ENCODE measurements around the gene HMGXB4.
A peak's percentile ranks its signal among the peaks of the same experiment; 100 is the strongest.

The HMGXB4 gene

DNA sequence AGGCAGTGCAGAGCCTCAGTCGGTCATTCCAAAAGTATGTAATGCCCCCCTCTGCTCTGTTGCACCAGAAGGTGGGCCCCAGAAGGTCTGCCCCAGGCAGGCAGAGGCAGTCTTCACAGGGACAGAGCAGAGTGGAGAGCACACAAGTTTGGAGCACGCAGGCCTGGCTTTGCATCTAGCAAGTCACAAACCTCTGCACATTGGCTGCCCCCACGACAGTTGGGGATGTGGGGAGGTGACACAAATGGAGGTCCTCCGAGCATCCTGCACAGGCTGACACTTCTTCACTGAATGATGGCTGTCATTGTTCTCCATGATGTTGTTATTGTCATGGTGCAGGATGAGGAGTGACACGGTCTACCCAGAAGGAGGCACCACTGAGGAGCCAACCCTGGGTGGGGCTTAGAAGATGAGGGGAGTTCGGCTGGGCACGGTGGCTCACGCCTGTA lies 54.3 kb downstream of the HMGXB4 start:
- no peak for DNase-seq

- DNase-seq, result peak; percentile 78
Measured at GRCh38 chr22:35312198-35313059, 55.1 kb downstream of the HMGXB4 start.

DNA sequence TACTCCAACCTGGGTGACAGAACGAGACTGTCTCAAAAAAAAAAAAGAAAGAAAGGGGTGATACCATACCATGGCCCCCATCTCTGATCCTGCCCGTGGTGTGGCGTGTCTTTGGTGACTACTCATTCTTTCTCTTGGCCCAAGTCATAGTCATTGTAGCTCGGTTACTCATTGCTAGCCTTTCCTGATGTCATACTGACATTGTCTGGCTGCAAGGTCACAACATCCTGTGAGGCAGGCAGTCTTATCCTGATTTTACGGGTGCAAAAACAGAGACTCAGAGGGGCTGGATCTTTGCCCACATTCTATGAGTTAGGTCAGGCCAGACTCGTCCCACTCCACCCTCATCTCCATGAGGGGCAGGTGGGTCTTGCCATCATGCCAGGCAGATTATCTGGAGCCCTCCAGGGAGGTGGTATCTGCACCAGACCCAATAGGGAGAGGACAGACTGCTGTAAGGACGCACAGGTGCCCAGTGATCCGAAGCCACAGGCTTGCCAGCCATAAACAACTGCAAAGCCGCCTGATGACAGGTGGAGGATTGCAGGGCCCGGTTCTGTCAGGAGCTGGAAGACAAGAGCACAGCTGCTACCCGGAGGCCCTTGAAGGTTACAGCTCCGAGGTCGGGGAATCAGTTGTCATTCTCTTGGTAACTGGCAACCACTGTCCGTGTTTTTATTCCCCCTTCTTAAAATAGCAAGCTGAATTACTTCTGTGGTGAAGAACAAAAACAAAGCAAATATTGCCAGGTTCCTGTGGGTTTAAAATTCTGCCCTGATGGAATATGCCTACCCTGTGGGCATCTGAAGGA lies 56.2 kb downstream of the HMGXB4 start:
- peak; percentile 91 for DNase-seq

DNA sequence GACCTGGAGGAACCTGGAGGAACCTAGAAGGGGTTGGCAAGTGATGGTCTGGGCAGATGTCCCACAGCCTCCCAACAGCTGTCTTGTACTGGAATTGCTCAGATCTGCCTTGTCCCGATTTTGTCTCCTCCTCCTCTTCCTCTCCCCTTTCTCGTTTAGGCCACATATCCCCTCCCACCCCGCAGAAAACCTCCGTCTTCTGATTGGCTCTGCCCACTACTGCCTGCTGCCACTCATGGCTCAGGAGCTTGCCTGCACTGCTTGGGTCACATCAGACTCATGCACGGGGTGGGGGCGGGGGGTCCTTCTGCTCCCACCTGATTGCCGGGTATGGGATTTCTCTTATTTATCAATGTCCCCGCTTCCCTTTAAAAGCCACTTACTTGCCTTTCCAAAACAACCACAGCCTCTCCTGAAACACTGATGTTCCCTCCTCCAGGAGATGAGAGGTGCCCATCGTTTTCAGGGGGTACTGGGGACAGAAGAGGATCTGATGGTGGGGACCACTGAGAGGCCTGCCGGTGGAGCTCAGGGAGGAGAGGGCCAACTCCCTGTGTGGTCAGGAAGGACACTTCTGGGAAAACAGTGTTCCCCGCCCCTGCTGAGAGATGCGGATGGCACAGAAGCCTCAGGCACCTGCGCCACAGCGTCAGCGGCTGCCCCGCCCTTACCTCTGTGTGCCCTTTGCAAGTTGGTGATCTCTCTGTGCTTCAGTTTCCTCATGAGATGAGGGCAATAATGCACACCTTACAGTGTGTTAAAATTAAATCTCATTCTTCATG lies 57.1 kb downstream of the HMGXB4 start:
- peak; percentile 62 for DNase-seq

DNA sequence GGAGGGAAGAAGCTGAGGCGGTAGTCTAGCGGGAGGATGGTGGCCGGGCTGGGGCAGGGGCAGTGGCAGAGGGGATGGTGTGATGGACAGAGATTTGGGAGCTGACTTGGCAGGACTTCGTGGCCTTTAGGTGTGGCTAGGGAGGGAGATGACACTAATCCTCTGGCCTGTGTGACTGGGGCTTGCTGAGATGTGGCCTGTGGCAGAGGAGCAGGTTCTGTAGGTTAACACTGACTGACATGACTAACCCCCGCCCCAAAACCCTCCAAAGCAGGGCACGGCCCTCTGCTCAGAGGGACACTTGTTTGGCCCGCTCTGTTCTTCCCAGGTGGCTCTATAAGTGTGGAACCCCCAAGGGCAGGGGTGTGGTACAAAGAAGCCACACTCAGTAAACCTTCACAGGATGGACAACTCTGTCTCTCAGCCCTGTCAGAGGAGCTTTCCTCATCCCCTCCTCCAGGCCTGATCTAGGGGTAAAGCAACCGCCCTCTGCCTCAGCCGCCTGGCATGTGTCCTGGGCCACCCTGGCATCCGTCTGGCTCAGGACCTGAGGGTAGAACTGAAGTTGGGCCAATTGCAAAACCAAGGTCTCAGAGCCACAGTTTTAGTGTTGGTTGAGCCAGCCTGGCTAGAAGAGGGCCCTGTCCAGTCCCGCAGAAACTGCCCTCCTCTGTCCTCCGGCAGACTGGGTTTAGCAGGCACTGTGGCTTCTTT lies 58.0 kb downstream of the HMGXB4 start:
- DNase-seq, result no peak

DNA sequence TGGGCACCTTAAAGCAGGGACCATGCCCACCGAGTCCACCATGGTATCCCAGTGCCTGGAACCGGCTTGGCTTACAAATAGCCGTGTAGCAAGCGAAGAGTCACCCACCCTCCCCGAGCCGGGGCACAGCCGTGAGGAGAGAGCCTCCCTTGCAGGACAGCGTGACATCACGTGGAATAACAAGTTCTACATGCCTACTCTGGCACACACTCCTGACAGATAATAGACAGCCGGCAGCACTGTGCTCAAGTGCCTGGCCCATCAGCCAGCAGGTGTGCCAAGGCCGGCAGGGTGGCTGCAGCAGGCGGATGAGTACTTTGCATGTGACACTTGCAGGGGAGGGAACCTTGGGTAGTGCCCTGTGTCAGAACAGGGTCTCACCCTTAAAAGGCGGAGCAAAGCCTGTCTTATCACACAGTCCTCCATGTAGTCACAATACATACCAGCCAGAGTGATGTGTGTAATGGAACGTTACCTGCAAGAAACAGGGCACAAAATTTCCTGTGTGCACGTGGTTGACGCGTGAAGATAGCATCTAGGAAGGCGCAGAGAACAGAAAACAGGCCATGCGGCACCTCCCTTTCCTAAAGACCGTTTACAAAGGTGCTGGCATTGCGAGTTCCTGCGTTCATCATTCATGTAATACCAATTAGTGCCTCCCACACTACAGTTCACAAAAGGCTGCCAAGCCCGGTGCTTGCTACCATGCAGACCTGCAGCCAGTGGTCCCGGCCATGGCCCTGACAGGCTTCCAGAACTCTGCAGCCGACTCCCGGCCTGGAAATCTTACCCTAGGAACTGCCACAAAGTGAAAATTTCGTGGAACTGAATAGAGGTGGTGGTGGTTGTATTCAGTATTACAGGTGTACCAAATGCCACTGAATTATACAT lies 58.8 kb downstream of the HMGXB4 start:
- peak; percentile 92 for DNase-seq

GRCh38 chr22:35316751-35317150 lies 59.5 kb downstream of the HMGXB4 start:
- DNase-seq, result no peak

DNA sequence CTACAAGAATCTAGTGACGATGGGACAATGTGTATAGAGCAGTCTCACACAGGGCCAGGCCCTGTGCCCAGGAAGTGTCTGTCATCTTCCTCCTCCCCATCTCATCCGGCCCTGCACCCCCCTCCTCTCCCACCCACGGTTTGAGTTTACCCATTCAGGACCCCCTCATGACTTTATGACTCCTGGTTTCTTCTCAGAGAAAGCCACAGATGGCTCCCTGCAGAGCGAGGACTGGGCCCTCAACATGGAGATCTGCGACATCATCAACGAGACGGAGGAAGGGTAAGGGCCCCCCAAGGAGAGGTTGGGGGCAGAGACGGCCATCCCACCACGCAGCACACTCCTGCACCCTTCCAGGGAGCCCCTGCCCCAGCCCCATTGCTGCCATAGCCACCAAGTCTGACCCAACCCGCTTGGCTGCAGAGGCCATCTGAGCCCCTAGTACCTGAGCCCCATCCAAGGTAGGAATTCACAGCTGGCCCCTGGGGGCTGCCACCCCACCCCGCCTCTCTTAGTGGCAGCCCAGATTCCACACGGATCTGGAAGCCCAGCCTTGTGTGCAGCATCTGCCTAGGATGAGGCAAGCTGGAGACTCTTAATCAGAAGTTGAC lies 60.5 kb downstream of the HMGXB4 start:
- no peak for DNase-seq

DNA sequence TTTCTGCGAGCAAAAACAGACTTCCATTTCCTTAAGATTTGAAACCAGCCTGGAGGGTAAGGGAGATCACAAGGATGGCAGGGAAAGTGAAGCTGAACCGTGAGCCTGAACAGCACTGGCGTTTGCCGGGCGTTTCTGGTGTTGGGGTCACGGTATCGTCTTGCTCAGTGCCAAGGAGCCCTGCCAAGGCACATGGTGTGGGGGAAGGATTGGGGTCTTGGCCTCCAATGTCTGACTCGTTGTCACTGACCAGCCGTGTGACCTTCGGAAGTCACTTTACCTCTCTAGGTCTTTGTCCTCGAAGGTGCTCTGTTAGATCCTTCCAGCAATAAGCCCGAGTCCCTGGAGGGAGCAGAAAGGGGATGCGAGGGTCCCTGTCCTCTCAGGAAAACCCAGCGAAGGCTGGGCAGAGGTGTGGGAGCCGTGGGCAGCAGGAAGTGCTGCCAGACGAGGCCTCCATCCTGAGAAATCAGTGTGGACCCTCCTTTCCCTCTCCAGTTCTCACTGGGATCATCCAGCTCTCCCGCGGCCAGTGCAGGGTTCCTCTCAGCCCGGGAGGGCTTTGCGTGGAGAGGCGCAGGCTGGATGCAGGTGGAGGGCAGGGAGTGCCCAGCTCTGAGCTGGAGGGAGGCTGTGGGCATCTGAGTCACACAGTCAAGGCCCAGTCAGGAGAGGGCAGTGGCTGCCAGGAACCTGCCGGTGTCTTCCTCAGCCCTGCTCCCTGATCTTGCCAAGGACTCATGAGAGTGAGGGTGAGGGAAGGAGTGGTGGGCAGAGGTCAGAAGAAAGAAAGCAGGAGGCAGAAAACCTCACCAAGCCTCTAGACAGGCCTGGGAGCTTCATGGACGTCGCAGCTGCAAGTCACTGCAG lies 61.3 kb downstream of the HMGXB4 start:
- DNase-seq, result no peak

GRCh38 chr22:35319244-35319985 lies 62.1 kb downstream of the HMGXB4 start:
- DNase-seq, result no peak

GRCh38 chr22:35322126-35322525 lies 64.8 kb downstream of the HMGXB4 start:
- DNase-seq, result no peak

- DNase-seq, result no peak
Measured at GRCh38 chr22:35322893-35323292, 65.6 kb downstream of the HMGXB4 start.

- DNase-seq, result no peak
Measured at GRCh38 chr22:35323305-35323704, 66.0 kb downstream of the HMGXB4 start.

GRCh38 chr22:35324067-35324466 lies 66.8 kb downstream of the HMGXB4 start:
- DNase-seq, result no peak

DNA sequence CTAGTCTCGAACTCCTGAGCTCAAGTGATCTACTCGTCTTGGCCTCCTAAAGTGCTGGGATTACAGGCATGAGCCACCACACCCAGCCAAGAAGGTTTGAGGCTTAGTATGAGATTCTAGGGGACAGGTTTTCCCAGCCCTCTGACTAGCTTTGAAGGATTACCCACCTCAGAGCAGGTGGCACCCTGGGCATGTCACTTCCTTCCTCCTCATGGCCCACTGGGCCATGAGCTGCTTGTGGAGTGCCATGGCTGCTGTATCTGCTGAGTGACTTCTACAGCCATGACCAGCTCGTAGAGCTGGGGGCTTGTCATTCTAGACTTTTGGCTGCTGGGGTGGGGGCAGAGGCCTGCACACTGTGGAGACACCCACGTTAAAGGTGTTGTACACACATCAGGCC lies 67.5 kb downstream of the HMGXB4 start:
- no peak for DNase-seq

DNA sequence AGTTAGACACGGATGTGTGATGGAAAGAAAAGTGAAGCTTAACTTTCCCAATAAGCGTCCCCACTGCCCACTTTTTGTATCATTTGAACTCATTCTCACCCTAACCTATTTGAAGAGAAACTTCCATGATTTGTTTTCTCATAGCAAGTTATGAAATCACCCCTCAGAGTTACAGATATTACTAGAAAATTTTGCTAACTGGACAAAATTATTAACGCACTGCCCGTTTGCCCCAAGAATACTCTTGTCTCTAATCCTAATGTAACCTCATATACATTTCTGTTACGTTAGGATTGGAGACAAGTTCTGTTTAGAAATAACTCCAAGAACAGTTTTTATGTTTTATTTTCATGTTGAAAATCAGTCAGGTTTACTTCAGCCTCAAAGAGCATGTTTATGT lies 67.9 kb downstream of the HMGXB4 start:
- DNase-seq, result no peak

DNA sequence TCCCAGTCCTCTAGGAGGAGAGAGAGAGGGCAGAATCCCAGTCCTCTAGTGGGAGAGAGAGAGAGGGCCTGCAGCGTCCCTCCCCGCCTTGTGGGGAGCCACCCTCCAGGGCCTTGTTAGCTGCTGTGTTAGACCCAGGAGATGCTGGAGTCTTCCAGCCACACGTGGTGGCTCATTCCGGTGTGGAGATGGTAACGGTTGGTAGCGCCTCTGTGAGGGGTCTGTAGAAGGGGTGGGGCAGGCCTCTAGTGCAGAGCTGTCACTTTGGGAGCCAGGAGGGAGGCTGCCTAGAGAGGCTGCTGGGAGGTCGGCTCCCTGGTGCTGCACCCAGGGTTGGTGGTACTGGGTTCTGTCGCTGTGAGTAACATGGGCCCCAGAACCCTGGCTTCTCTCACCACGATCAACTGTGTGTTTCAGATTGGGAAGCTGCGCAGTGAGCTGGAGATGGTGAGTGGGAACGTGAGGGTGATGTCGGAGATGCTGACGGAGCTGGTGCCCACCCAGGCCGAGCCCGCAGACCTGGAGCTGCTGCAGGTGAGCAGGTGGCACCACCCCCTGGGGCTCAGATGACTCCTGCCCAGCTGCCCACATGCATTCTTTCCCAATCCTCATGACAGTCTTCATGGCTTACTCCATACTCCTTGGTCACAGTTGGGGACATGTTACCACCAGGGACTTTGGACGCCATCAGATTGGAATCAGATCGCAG lies 69.7 kb downstream of the HMGXB4 start:
- DNase-seq, result no peak

DNA sequence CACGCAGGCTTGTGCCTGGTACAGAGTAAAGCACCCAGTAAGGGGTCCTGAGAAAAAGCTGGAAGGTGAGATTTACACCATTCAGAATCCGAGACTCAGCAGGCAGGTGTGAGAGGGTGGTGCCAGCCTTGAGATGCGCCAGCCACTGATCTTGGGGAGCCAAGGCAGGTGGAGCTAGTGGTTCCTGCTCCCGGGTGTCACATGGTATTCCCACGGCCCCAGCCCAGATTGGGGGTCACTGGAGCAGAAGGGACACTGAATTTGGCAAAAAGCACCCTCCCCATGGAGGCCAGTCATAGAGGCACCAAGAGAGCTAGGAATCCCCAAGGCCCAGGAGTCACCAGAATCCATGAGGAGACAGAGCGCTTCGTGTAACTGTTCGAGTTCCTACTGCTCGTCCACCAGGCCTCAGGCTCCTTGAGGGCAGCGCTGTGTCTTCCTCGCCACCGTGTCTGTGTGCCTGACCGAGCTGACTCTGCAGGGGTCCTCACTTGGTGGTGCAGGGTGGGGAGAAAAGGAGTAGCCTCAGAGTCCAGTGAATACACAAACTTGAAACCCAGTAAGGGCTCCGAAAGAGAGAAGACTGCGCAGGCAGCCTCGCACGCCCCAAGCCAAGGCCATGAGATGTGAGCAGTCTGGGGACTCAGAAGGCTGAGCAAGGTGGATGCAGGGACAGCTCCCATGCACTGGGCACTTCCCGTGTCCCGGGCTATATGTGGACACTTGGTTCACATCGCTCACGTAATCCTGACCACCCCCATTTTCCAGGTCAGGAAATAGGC lies 70.6 kb downstream of the HMGXB4 start:
- DNase-seq, result no peak
